Smooth muscle cell (in vitro differentiated cells): ENCODE measurements around the gene PJA1. TPM values are rescaled to one million over a fixed set of nuclear protein-coding genes. Genes with fewer than 3 reads are reported as not detected.

Experiments used
- DNase-seq: peaks from one replicate; lab custom pipeline; 2025; ENCODE audit not compliant: unreplicated experiment; lab: John Stamatoyannopoulos, UW
- H2AFZ ChIP-seq: fragments of 200-600 bp; sonication (generic); 2 replicates; pipeline ENCODE4 v1.6.0; 2016; ENCODE audit warnings: antibody characterized with exemption, low read depth, mild to moderate bottlenecking
- H3F3A ChIP-seq: fragments of 200-600 bp; sonication (generic); 2 replicates; pipeline ENCODE4 v1.6.0; 2017; ENCODE audit warnings: antibody characterized with exemption, low read depth
- H3K27ac ChIP-seq: fragments of 200-600 bp; sonication (generic); 2 replicates; pipeline ENCODE4 v1.5.1; 2016; ENCODE audit warnings: low read depth, mild to moderate bottlenecking
- H3K27me3 ChIP-seq: fragments of 200-600 bp; sonication (generic); 2 replicates; pipeline ENCODE4 v1.6.1; 2016; ENCODE audit warnings: low read depth, mild to moderate bottlenecking
- H3K36me3 ChIP-seq: fragments of 200-600 bp; sonication (generic); 2 replicates; pipeline ENCODE4 v1.5.1; 2016; ENCODE audit warnings: low read depth
- H3K4me1 ChIP-seq: fragments of 200-600 bp; sonication (generic); 2 replicates; pipeline ENCODE4 v1.5.1; 2016; ENCODE audit warnings: low read depth
- H3K4me2 ChIP-seq: fragments of 200-600 bp; sonication (generic); 2 replicates; pipeline ENCODE4 v1.6.0; 2016; ENCODE audit warnings: mild to moderate bottlenecking
- H3K4me3 ChIP-seq: fragments of 200-600 bp; sonication (generic); 2 replicates; pipeline ENCODE4 v1.5.1; 2016; ENCODE audit warnings: mild to moderate bottlenecking
- H3K79me2 ChIP-seq: fragments of 200-600 bp; sonication (generic); 2 replicates; pipeline ENCODE4 v1.6.0; 2016; ENCODE audit warnings: low read depth, mild to moderate bottlenecking
- H3K9ac ChIP-seq: fragments of 200-600 bp; sonication (generic); 2 replicates; pipeline ENCODE4 v1.6.0; 2016; ENCODE audit warnings: low read depth
- H3K9me3 ChIP-seq: fragments of 200-600 bp; sonication (generic); replicated peaks from 2 replicates; pipeline ENCODE4 v1.5.1; 2016; ENCODE audit warnings: low read depth
- H4K20me1 ChIP-seq: fragments of 200-600 bp; sonication (generic); 2 replicates; pipeline ENCODE4 v1.6.0; 2016; ENCODE audit warnings: low read depth
- WGBS: methylation state at CpG from one replicate; pipeline ENCODE4 v1.1.7; 2016; ENCODE audit warnings: low lambda C conversion rate; 5-methylcytosine and 5-hydroxymethylcytosine counted together
- polyA plus RNA-seq: library from polyadenylated mRNA; unstranded; fragments of >200 nt; fragmentation: Nextera tagmentation; extraction: Ambion mirVana; gene quantifications from 2 replicates; pipeline ENCODE4 v1.2.1, GENCODE V29; 2016
- total RNA-seq: library from RNA; depleted of rRNA; stranded (reverse); fragments of >200 nt; gene quantifications from 2 replicates; pipeline ENCODE4 v1.2.3, GENCODE V29; 2014
- TF ChIP-seq, protein P1 (sequence below): fragments of 200-600 bp; sonication (generic); IDR thresholded peaks from 2 replicates; pipeline ENCODE4 v1.5.1; 2017; ENCODE audit warnings: borderline replicate concordance, mild to moderate bottlenecking, antibody characterized with exemption; ENCODE audit not compliant: insufficient read depth, poor library complexity, severe bottlenecking

PJA1 gene
- total and polyA plus RNA-seq, 2 experiments from 2014 or later, result 30.6 to 53.4 TPM

DNA sequence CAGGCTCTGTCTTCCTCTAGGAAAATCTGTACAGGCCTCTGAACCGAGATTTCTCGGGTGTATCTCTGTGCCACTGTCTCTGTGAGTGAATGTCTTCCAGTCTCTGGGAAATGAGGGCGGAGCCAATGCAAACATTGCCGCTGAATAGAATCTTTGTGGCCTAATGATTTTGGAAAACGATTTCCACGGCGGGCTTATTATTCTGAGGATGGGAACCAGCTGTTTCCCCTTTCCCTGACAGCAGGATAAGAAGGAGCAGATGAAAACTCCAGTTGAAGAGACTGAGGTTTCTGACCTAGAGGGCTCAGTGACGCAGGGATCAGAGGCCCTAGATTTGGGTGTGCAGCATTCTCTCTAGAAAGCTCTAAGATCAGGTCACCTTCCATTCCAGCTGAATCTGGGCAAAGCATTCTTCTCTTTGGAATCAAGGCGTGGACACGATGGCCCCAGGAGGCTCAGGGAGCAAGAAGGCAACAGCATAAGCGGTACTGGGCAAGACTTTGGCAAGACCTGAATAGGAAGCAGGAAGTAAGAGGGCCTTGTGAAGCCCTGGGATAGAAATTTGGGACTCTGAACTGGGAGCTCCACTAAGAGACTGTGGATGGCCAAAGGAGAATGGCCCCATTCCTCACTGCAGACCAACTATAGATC is 47.3 kb downstream of the PJA1 start:
- Histone ChIP-seq H3K27ac (no peak overlapping the region), H3K4me1 (no peaks in the 10 kb centered on the region), H3K4me2 (no peak overlapping the region), H3K9ac (no peak overlapping the region), H3K27me3 (no peaks in the 10 kb centered on the region), H4K20me1 (no peaks in the 10 kb centered on the region), H3K36me3 (no peaks in the 10 kb centered on the region), H3K79me2 (no peaks in the 10 kb centered on the region), H3K9me3 (no peaks in the 10 kb centered on the region), H2AFZ (no peak overlapping the region), H3F3A (no peaks in the 10 kb centered on the region), H3K4me3 (no peak overlapping the region)
- WGBS, result 68% methylated on average over 11 of the region's 11 CpGs
- DNase-seq, result no peak
- TF ChIP-seq, protein P1, sequence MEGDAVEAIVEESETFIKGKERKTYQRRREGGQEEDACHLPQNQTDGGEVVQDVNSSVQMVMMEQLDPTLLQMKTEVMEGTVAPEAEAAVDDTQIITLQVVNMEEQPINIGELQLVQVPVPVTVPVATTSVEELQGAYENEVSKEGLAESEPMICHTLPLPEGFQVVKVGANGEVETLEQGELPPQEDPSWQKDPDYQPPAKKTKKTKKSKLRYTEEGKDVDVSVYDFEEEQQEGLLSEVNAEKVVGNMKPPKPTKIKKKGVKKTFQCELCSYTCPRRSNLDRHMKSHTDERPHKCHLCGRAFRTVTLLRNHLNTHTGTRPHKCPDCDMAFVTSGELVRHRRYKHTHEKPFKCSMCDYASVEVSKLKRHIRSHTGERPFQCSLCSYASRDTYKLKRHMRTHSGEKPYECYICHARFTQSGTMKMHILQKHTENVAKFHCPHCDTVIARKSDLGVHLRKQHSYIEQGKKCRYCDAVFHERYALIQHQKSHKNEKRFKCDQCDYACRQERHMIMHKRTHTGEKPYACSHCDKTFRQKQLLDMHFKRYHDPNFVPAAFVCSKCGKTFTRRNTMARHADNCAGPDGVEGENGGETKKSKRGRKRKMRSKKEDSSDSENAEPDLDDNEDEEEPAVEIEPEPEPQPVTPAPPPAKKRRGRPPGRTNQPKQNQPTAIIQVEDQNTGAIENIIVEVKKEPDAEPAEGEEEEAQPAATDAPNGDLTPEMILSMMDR, result no peak

DNA sequence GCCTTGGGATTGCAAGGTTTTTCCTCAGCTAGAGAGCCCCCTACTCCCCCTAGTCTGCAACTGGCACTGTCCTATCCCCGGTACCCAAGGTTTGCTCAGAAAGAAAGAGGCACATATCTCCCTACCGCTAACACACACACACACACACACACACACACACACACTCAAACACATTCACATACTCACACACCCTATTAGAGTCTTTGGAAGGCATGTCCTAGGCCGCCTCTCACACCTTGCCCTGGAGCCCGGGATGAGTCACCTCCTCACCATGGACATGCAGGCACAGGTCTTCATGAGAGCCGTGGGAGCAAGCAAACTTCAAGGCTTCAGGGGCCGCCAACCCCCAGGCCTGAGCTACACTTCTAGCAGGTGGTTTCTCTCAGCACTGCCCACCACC is 49.2 kb downstream of the PJA1 start:
- Histone ChIP-seq H4K20me1 (no peaks in the 10 kb centered on the region), H3K79me2 (no peaks in the 10 kb centered on the region), H3K27ac (no peak overlapping the region), H3K27me3 (no peaks in the 10 kb centered on the region), H3K4me3 (no peak overlapping the region), H2AFZ (no peak overlapping the region), H3K4me1 (no peaks in the 10 kb centered on the region), H3K4me2 (no peak overlapping the region), H3K9ac (no peak overlapping the region), H3K9me3 (no peaks in the 10 kb centered on the region), H3F3A (no peaks in the 10 kb centered on the region), H3K36me3 (no peaks in the 10 kb centered on the region)
- 82% methylated on average over 6 of the region's 6 CpGs for WGBS
- DNase-seq, result no peak
- TF ChIP-seq, protein P1, result no peak

DNA sequence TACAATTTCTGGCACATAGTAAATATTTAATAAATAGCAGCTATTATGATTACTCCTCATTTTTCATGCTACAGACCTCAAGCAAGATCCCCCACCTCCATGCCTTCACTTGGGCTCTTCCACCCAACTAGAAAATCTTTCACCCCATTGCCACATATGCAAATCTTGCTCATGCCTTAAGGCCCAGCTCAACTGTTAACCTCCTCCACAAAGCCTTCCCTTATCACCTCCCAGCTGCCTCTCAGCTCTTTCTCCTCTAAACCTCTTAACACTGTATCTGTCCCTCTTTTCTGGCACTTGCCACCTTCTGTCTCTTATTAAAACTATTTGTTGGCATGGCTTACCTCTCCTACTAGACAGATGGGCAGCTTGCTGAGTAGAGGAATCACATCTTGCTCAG is 51.5 kb downstream of the PJA1 start:
- no peak overlapping the region for H3K4me3 ChIP-seq
- H3K4me1 ChIP-seq, result no peaks in the 10 kb centered on the region
- no peak overlapping the region for H3K27ac ChIP-seq
- H2AFZ ChIP-seq, result no peak overlapping the region
- no peaks in the 10 kb centered on the region for H3K79me2 ChIP-seq
- no peaks in the 10 kb centered on the region for H3K27me3 ChIP-seq
- no peak overlapping the region for H3K4me2 ChIP-seq
- H4K20me1 ChIP-seq, result no peaks in the 10 kb centered on the region
- H3F3A ChIP-seq, result no peaks in the 10 kb centered on the region
- DNase-seq, result no peak
- H3K36me3 ChIP-seq, result no peaks in the 10 kb centered on the region
- H3K9me3 ChIP-seq, result no peaks in the 10 kb centered on the region
- H3K9ac ChIP-seq, result no peak overlapping the region
- TF ChIP-seq, protein P1, result no peak
